OCI-LY7 (cell line): ENCODE data around the gene DYRK2. TPM values are rescaled to one million over a fixed set of nuclear protein-coding genes. Genes with fewer than 3 reads are reported as not detected.

Experiments
- BruUV-seq: library from RNA; stranded (reverse); fragments of 400-500 nt; replicated peaks from 2 replicates; lab custom pipeline; 2021; lab: Mats Ljungman, UMichigan
- CTCF ChIA-PET: fragments of 300-600 bp; sonication (Branson Sonifier 250); formaldehyde crosslinking; loops from one replicate; lab custom pipeline; 2022; ENCODE audit warnings: antibody characterized with exemption; ENCODE audit not compliant: unreplicated experiment; lab: Charles Lee
- POLR2A ChIA-PET: fragments of 300-600 bp; sonication (Branson Sonifier 250); formaldehyde crosslinking; loops from one replicate; lab custom pipeline; 2022; ENCODE audit warnings: antibody characterized with exemption; lab: Charles Lee
- DNase-seq: peaks from one replicate; pipeline ENCODE4 v3.0.0-alpha.2; 2015; ENCODE audit warnings: low spot score
- H2AFZ ChIP-seq: fragments of 200-600 bp; sonication (generic), shearing (Covaris generic); 2 replicates; pipeline ENCODE4 v1.6.1; 2014; ENCODE audit warnings: mild to moderate bottlenecking, antibody characterized with exemption, low read length, moderate library complexity
- H3K27ac ChIP-seq: fragments of 200-600 bp; sonication (generic); 2 replicates; pipeline ENCODE4 v1.5.1; 2014; ENCODE audit warnings: mixed run types, low read depth, mild to moderate bottlenecking, moderate library complexity, low read length, inconsistent platforms; ENCODE audit not compliant: poor library complexity, severe bottlenecking
- H3K36me3 ChIP-seq: fragments of 200-600 bp; sonication (generic); 2 replicates; pipeline ENCODE4 v1.6.1; 2014; ENCODE audit warnings: mild to moderate bottlenecking, antibody characterized with exemption, low read length, moderate library complexity, mixed read lengths; ENCODE audit not compliant: insufficient read depth
- H3K4me1 ChIP-seq: fragments of 200-600 bp; sonication (generic); 2 replicates; pipeline ENCODE4 v1.5.1; 2014; ENCODE audit warnings: mild to moderate bottlenecking, low read length; ENCODE audit not compliant: insufficient read depth, poor library complexity, severe bottlenecking
- H3K4me2 ChIP-seq: fragments of 200-600 bp; sonication (generic); 2 replicates; pipeline ENCODE4 v1.6.1; 2014; ENCODE audit warnings: mild to moderate bottlenecking, low read length
- H3K4me3 ChIP-seq: fragments of 200-600 bp; sonication (generic); 2 replicates; pipeline ENCODE4 v1.5.1; 2014; ENCODE audit warnings: mild to moderate bottlenecking, low read depth, low read length; ENCODE audit not compliant: poor library complexity, severe bottlenecking
- H3K79me2 ChIP-seq: fragments of 200-600 bp; sonication (generic); 2 replicates; pipeline ENCODE4 v1.6.1; 2016; ENCODE audit warnings: low read depth, mild to moderate bottlenecking, low read length, moderate library complexity, mixed read lengths; ENCODE audit not compliant: insufficient read depth
- H3K9me2 ChIP-seq: fragments of 200-600 bp; sonication (generic); 2 replicates; pipeline ENCODE4 v1.6.1; 2016; ENCODE audit warnings: mild to moderate bottlenecking, low read length, mixed read lengths; ENCODE audit not compliant: insufficient read depth
- H3K9me3 ChIP-seq: fragments of 200-600 bp; sonication (generic); 2 replicates; pipeline ENCODE4 v1.6.1; 2014; ENCODE audit warnings: mild to moderate bottlenecking, mixed run types, low read length, mixed read lengths
- H4K20me1 ChIP-seq: fragments of 200-600 bp; sonication (generic); 2 replicates; pipeline ENCODE4 v1.6.1; 2014; ENCODE audit warnings: mild to moderate bottlenecking, antibody characterized with exemption, low read length, moderate library complexity, mixed read lengths; ENCODE audit not compliant: insufficient read depth
- EZH2phosphoT487 ChIP-seq: fragments of 200-600 bp; sonication (generic); IDR thresholded peaks from 2 replicates; pipeline ENCODE4 v1.6.1; 2018; ENCODE audit warnings: low read depth, borderline replicate concordance, mild to moderate bottlenecking, mixed run types, antibody characterized with exemption, low read length, moderate library complexity, mixed read lengths
- intact Hi-C: fragments of 100-400 bp; cut with micrococcal nuclease; formaldehyde crosslinking; loops from one replicate; pipeline ENCODE4 v1.10.0; 2022; ENCODE audit not compliant: unreplicated experiment
- total RNA-seq, 2 experiments: library from RNA; depleted of rRNA in 1 of 2; stranded (reverse); fragments of >200 nt in 1 of 2; shearing (Covaris generic) in 1 of 2; gene quantifications; 2 replicates each; pipeline ENCODE4 v1.2.3, GENCODE V29; 2014 to 2022
- TF ChIP-seq, protein P1 (sequence below): fragments of 200-600 bp; sonication (generic); conservative IDR thresholded peaks from 2 replicates; pipeline ENCODE4 v1.5.1; 2014; ENCODE audit warnings: mild to moderate bottlenecking, antibody characterized with exemption, low read length, moderate library complexity, mixed read lengths

The DYRK2 gene
- total RNA-seq, 2 experiments from 2014 or later = 30.6 to 32.3 TPM

DNA sequence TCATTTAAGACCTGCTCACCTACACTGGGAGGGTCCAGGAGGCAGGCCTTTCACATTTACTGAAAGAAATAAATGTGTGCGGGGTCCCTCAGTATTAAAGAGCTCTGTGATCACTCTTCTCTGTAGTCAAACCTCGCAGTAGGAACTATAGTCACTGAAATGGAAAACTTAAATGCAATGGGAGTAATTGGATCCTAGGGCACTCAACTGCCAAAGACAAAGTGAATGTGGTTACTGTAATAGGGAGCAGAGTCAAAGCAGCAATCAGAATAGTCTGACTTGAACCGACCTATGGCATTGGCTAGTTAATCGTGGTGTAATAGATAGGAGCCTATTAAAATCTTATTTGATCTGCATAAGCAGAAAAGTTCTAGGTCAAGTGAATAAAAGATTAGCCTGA lies 26.6 kb upstream of the DYRK2 start:
- no peak for DNase-seq
- peaks cover 6% of the 10 kb centered on the region for H3K4me1 ChIP-seq
- H3K79me2 ChIP-seq = no peaks in the 10 kb centered on the region
- no peaks in the 10 kb centered on the region for H4K20me1 ChIP-seq
- no peak overlapping the region for H3K27ac ChIP-seq
- intact Hi-C loops = no loop called here
- H3K9me3 ChIP-seq = no peaks in the 10 kb centered on the region
- H3K4me2 ChIP-seq = no peak overlapping the region
- no peaks in the 10 kb centered on the region for H3K36me3 ChIP-seq
- ChIA-PET POLR2A (no interaction called here), CTCF (no interaction called here)
- no peak overlapping the region for H3K4me3 ChIP-seq
- no peaks in the 10 kb centered on the region for H3K9me2 ChIP-seq
- no TSS peak for BruUV-seq
- TF ChIP-seq EZH2phosphoT487 = no peak
- TF ChIP-seq, protein P1, sequence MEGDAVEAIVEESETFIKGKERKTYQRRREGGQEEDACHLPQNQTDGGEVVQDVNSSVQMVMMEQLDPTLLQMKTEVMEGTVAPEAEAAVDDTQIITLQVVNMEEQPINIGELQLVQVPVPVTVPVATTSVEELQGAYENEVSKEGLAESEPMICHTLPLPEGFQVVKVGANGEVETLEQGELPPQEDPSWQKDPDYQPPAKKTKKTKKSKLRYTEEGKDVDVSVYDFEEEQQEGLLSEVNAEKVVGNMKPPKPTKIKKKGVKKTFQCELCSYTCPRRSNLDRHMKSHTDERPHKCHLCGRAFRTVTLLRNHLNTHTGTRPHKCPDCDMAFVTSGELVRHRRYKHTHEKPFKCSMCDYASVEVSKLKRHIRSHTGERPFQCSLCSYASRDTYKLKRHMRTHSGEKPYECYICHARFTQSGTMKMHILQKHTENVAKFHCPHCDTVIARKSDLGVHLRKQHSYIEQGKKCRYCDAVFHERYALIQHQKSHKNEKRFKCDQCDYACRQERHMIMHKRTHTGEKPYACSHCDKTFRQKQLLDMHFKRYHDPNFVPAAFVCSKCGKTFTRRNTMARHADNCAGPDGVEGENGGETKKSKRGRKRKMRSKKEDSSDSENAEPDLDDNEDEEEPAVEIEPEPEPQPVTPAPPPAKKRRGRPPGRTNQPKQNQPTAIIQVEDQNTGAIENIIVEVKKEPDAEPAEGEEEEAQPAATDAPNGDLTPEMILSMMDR = no peak
- no peak overlapping the region for H2AFZ ChIP-seq

DNA sequence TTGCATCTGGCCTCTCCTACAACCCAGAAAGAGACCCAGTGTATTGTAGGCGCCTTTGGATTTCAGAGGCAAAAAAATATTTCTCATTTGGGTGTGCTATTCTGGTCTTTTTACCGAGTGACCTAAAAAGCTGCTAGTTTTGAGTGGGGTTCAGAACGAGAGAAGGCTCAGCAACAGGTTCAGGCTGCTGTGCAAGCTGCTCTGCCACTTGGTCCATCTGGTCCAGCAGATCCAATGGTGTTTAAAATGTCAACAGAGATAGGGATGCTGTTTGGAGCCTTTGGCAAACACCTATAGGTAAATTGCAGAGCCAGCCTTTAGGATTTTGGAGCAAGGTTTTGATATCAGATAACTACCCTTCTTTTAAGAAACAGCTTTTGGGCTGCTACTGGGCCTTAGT lies 25.3 kb upstream of the DYRK2 start:
- Histone ChIP-seq H3K9me3 (no peaks in the 10 kb centered on the region), H3K9me2 (no peaks in the 10 kb centered on the region), H3K27ac (no peak overlapping the region), H3K4me2 (no peak overlapping the region), H3K79me2 (no peaks in the 10 kb centered on the region), H2AFZ (no peak overlapping the region), H4K20me1 (no peaks in the 10 kb centered on the region), H3K36me3 (no peaks in the 10 kb centered on the region), H3K4me3 (no peak overlapping the region), H3K4me1 (peaks cover 3% of the 10 kb centered on the region)
- intact Hi-C loops = no loop called here
- TF ChIP-seq, protein P1 = no peak
- TF ChIP-seq EZH2phosphoT487 = no peak
- no TSS peak for BruUV-seq
- POLR2A ChIA-PET = interaction anchor here (0.8 kb wide), 1 partner anchor 10 kb away, joined by 3 read pairs; no protein-coding TSS in a partner anchor
- DNase-seq = no peak
- CTCF ChIA-PET = no interaction called here

DNA sequence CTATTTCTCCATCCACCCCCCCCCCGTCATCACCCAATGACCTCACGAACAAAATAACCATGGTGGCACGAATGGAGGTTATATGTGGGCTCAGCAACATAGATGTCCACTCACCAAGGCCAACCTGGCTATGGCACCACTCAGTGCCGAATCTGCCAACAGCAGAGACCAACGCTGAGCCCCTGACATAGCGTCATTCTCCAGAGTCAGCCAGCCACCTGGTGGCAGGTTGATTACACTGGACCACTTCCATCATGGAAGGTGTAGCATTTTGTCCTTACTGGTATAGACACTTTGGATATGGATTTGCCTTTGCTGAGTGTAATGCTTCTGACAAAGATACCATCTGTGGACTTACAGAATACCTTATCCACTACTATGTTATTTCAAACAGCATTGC lies 24.2 kb upstream of the DYRK2 start:
- Histone ChIP-seq H3K4me1 (no peaks in the 10 kb centered on the region), H3K4me2 (no peak overlapping the region), H3K79me2 (no peaks in the 10 kb centered on the region), H3K36me3 (no peaks in the 10 kb centered on the region), H4K20me1 (no peaks in the 10 kb centered on the region), H3K4me3 (no peak overlapping the region), H3K9me2 (no peaks in the 10 kb centered on the region), H3K27ac (no peak overlapping the region), H2AFZ (no peak overlapping the region), H3K9me3 (no peaks in the 10 kb centered on the region)
- BruUV-seq = no TSS peak
- DNase-seq = no peak
- POLR2A ChIA-PET = no interaction called here
- intact Hi-C loops = no loop called here
- CTCF ChIA-PET = no interaction called here
- TF ChIP-seq, protein P1 = peak; percentile 28; the same call in 1 of the 2 replicates
- TF ChIP-seq EZH2phosphoT487 = no peak
